ENCODE data around the gene GRIK2.

GRIK2 gene

GRCh38 chr6:101365181-101365580 lies 28.3 kb upstream of the GRIK2 start:
- TF ChIP-seq POLR2AphosphoS5 (IDR thresholded peaks at IDR 0.05; ENCODE audit: low read depth, low read length) (no peak), SIN3A (IDR thresholded peaks at IDR 0.05; ENCODE audit: borderline replicate concordance, insufficient read depth, low read length) (no peak), TAF1 (IDR thresholded peaks at IDR 0.05; ENCODE audit: borderline replicate concordance, insufficient read depth, low read length) (no peak), FOXP2 (optimal IDR thresholded peaks at IDR 0.05; ENCODE audit: borderline replicate concordance, extremely low read depth, extremely low read length, insufficient read depth) (no peak), REST (IDR thresholded peaks at IDR 0.05; ENCODE audit: insufficient read depth in 1 of 2, low read depth in 2 of 2, low read length in 2 of 2) (no peak)

- TF ChIP-seq TAF1 (IDR thresholded peaks at IDR 0.05; ENCODE audit: borderline replicate concordance, insufficient read depth, low read length) (no peak), POLR2AphosphoS5 (IDR thresholded peaks at IDR 0.05; ENCODE audit: low read depth, low read length) (no peak), SIN3A (IDR thresholded peaks at IDR 0.05; ENCODE audit: borderline replicate concordance, insufficient read depth, low read length) (no peak)
Measured at GRCh38 chr6:101379926-101380325, 13.6 kb upstream of the GRIK2 start.

DNA sequence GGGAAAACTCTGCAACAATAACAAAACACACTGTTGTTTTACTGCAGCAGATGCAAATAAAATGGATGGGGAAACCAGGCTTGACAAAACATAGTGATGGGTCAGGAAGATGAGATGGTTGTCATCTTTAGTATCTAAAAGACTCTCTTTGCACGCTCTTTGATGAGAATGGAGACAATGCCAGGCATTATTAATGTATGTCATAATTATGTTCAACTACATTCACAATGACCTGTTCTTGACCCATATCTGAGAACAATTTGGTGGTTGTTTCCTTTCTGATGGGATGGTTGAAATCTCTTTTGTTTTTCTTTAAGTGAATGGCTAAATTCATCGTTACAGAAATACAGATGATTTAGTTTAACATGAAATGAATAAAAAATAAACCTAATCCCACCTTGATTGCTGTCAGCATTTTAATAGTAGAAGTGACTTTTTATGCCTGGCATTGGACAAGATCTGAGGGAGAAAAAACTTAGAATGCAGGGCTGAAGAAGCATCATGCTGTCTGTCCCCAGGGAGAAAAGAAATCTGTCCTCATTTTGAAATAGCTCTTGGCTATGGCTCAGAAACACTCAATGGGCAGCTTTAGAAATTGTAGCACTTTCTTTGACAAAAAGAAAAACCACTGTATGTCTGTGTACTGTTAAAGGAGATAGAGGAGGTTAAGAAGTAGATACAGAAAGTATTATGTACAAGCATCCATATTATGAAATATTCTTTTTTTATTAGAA lies 12.4 kb upstream of the GRIK2 start:
- TF ChIP-seq FOXP2 (optimal IDR thresholded peaks at IDR 0.05; ENCODE audit: borderline replicate concordance, extremely low read depth, extremely low read length, insufficient read depth) (no peak), POLR2AphosphoS5 (IDR thresholded peaks at IDR 0.05; ENCODE audit: low read depth, low read length) (no peak), TAF1 (IDR thresholded peaks at IDR 0.05; ENCODE audit: borderline replicate concordance, insufficient read depth, low read length) (no peak), SIN3A (IDR thresholded peaks at IDR 0.05; ENCODE audit: borderline replicate concordance, insufficient read depth, low read length) (no peak), REST (IDR thresholded peaks at IDR 0.05; ENCODE audit: insufficient read depth in 1 of 2, low read depth in 2 of 2, low read length in 2 of 2) (no peak)

GRCh38 chr6:101386982-101387381 lies 6.5 kb upstream of the GRIK2 start:
- no peak for TF ChIP-seq POLR2AphosphoS5 (IDR thresholded peaks at IDR 0.05; ENCODE audit: low read depth, low read length)
- TF ChIP-seq SIN3A (IDR thresholded peaks at IDR 0.05; ENCODE audit: borderline replicate concordance, insufficient read depth, low read length), result no peak
- TF ChIP-seq REST (IDR thresholded peaks at IDR 0.05; ENCODE audit: insufficient read depth in 1 of 2, low read depth in 2 of 2, low read length in 2 of 2), result no peak
- no peak for TF ChIP-seq FOXP2 (optimal IDR thresholded peaks at IDR 0.05; ENCODE audit: borderline replicate concordance, extremely low read depth, extremely low read length, insufficient read depth)
- TF ChIP-seq TAF1 (IDR thresholded peaks at IDR 0.05; ENCODE audit: borderline replicate concordance, insufficient read depth, low read length), result no peak

- TF ChIP-seq REST (IDR thresholded peaks at IDR 0.05; ENCODE audit: insufficient read depth in 1 of 2, low read depth in 2 of 2, low read length in 2 of 2) (no peak), SIN3A (IDR thresholded peaks at IDR 0.05; ENCODE audit: borderline replicate concordance, insufficient read depth, low read length) (no peak), TAF1 (IDR thresholded peaks at IDR 0.05; ENCODE audit: borderline replicate concordance, insufficient read depth, low read length) (no peak), POLR2AphosphoS5 (IDR thresholded peaks at IDR 0.05; ENCODE audit: low read depth, low read length) (no peak), FOXP2 (optimal IDR thresholded peaks at IDR 0.05; ENCODE audit: borderline replicate concordance, extremely low read depth, extremely low read length, insufficient read depth) (no peak)
Measured at GRCh38 chr6:101391772-101392585, 1.5 kb upstream of the GRIK2 start.

All from PFSK-1 (cell line).